Left kidney (tissue), 2 donors: ENCODE data around the gene ABCA6. TPM values are rescaled to one million over a fixed set of nuclear protein-coding genes. Genes with fewer than 3 reads are reported as not detected.

ENCODE experiments used
- DNase-seq: peaks from one replicate; pipeline ENCODE4 v3.0.0-alpha.2; 2013
- polyA plus RNA-seq: library from polyadenylated mRNA; unstranded; fragments of 120-200 nt; gene quantifications from one replicate; pipeline ENCODE4 v1.2.1, GENCODE V29; 2013; ENCODE audit not compliant: insufficient read length

The ABCA6 gene
- polyA plus RNA-seq, 1 donor, result 4.8 TPM

GRCh38 chr17:69050999-69051775 lies 90.5 kb downstream of the ABCA6 start:
- DNase-seq, result no peak

GRCh38 chr17:69048634-69049033 lies 93.1 kb downstream of the ABCA6 start:
- DNase-seq, result no peak

GRCh38 chr17:69047368-69048263 lies 94.1 kb downstream of the ABCA6 start:
- no peak for DNase-seq

- DNase-seq, result no peak
Measured at GRCh38 chr17:69046121-69046807, 95.4 kb downstream of the ABCA6 start.

- no peak for DNase-seq
Measured at GRCh38 chr17:69045646-69046045, 96.0 kb downstream of the ABCA6 start.

GRCh38 chr17:69044371-69044770 lies 97.3 kb downstream of the ABCA6 start:
- no peak for DNase-seq

GRCh38 chr17:69043098-69043734 lies 98.5 kb downstream of the ABCA6 start:
- DNase-seq, result no peak

- DNase-seq, result no peak
Measured at GRCh38 chr17:69042308-69042707, 99.4 kb downstream of the ABCA6 start.

GRCh38 chr17:69031839-69032238 lies 109.9 kb downstream of the ABCA6 start:
- no peak for DNase-seq

GRCh38 chr17:69030169-69030568 lies 111.5 kb downstream of the ABCA6 start:
- no peak for DNase-seq

Other genes starting within 250 kb of the ABCA6 start
- gene ABCA8, start 186.5 kb downstream of the ABCA6 start, polyA plus RNA-seq, result 1.1 TPM
- 4.2 TPM for gene ABCA9, start 81.0 kb downstream of the ABCA6 start, polyA plus RNA-seq
- 3.9 TPM for gene ABCA10, start 86.9 kb upstream of the ABCA6 start, polyA plus RNA-seq
- 45.1 TPM for gene ABCA5, start 185.2 kb upstream of the ABCA6 start, polyA plus RNA-seq